HepG2 (cell line): ENCODE measurements around the gene DYSF. TPM values are rescaled to one million over a fixed set of nuclear protein-coding genes. Genes with fewer than 3 reads are reported as not detected.
A peak's percentile ranks its signal among the peaks of the same experiment; 100 is the strongest.

Experiments used
- CC2D1A ChIP-seq: sonication (generic); formaldehyde crosslinking; IDR thresholded peaks from 2 replicates; pipeline ENCODE4 v1.8.1; 2023; ENCODE audit warnings: mild to moderate bottlenecking, missing genetic modification reagents
- CERS6 ChIP-seq: sonication (generic); formaldehyde crosslinking; IDR thresholded peaks from 2 replicates; pipeline ENCODE4 v1.5.0; 2020; ENCODE audit warnings: missing genetic modification reagents
- ELF3 ChIP-seq: IDR thresholded peaks from 2 replicates; pipeline ENCODE4 v1.6.1; 2016; ENCODE audit warnings: missing genetic modification reagents, missing compliant biosample characterization
- EP300 ChIP-seq, 3 experiments: sonication (generic) in 1 of 3; formaldehyde crosslinking in 1 of 3; IDR thresholded peaks; 2 replicates each; pipeline versions ENCODE4 v1.5.1 to v1.6.1; 2011 to 2020; ENCODE audit warnings: low read depth in 2 of 3, low read length in 2 of 3, borderline replicate concordance in 1 of 3, improper control_type of control experiment in 1 of 3, mild to moderate bottlenecking in 1 of 3, missing genetic modification reagents in 1 of 3, moderate library complexity in 1 of 3
- HOXA3 ChIP-seq: sonication (generic); formaldehyde crosslinking; IDR thresholded peaks from 2 replicates; pipeline ENCODE4 v1.5.0; 2020; ENCODE audit warnings: missing genetic modification reagents
- JUND ChIP-seq: sonication (generic); formaldehyde crosslinking; IDR thresholded peaks from 2 replicates; pipeline ENCODE4 v1.8.0; 2022; ENCODE audit warnings: mild to moderate bottlenecking, missing genetic modification reagents
- MYPOP ChIP-seq: sonication (generic); formaldehyde crosslinking; IDR thresholded peaks from 2 replicates; pipeline ENCODE4 v1.8.1; 2023; ENCODE audit warnings: mild to moderate bottlenecking, moderate library complexity, missing genetic modification reagents
- SAP130 ChIP-seq: IDR thresholded peaks from 2 replicates; pipeline ENCODE4 v1.6.1; 2016; ENCODE audit warnings: low read depth
- SOX6 ChIP-seq, 2 experiments: fragments of 450-650 bp in 1 of 2; sonication (generic) in 1 of 2; formaldehyde crosslinking in 1 of 2; IDR thresholded peaks; 2 replicates each; pipeline versions ENCODE4 v1.4.0 to v1.6.1; 2017 to 2020; ENCODE audit warnings: antibody characterized with exemption in 1 of 2, mild to moderate bottlenecking in 1 of 2, missing genetic modification reagents in 1 of 2
- ZBTB39 ChIP-seq: sonication (generic); formaldehyde crosslinking; IDR thresholded peaks from 2 replicates; pipeline ENCODE4 v1.5.0; 2020; ENCODE audit warnings: missing genetic modification reagents
- ZFX ChIP-seq: sonication (generic); formaldehyde crosslinking; IDR thresholded peaks from 2 replicates; pipeline ENCODE4 v1.4.0; 2020; ENCODE audit warnings: mild to moderate bottlenecking, low read depth, missing genetic modification reagents, moderate library complexity
- ZKSCAN1 ChIP-seq: fragments of 150-350 bp; IDR thresholded peaks from 2 replicates; pipeline ENCODE4 v1.6.1; 2014; ENCODE audit warnings: low read length
- ZMAT5 ChIP-seq: sonication (generic); formaldehyde crosslinking; IDR thresholded peaks from 2 replicates; pipeline ENCODE4 v1.5.0; 2020; ENCODE audit warnings: mild to moderate bottlenecking, low read depth, missing genetic modification reagents, borderline replicate concordance
- ZNF121 ChIP-seq: sonication (generic); formaldehyde crosslinking; IDR thresholded peaks from 2 replicates; pipeline ENCODE4 v1.5.0; 2020; ENCODE audit warnings: mild to moderate bottlenecking, missing genetic modification reagents
- ZNF17 ChIP-seq: sonication (generic); formaldehyde crosslinking; IDR thresholded peaks from 2 replicates; pipeline ENCODE4 v1.5.0; 2020; ENCODE audit warnings: mild to moderate bottlenecking, missing genetic modification reagents
- ZNF687 ChIP-seq: sonication (generic); formaldehyde crosslinking; IDR thresholded peaks from 2 replicates; pipeline ENCODE4 v1.5.1; 2020; ENCODE audit warnings: mild to moderate bottlenecking, missing genetic modification reagents, moderate library complexity
- ZNF704 ChIP-seq: sonication (generic); formaldehyde crosslinking; IDR thresholded peaks from 2 replicates; pipeline ENCODE4 v1.8.1; 2023; ENCODE audit warnings: mild to moderate bottlenecking, inconsistent platforms, moderate library complexity, missing genetic modification reagents, borderline replicate concordance
- polyA plus RNA-seq, 8 experiments: library from polyadenylated mRNA; depleted of rRNA in 3 of 8; stranded (reverse) in 7 of 8; unstranded in 1 of 8; fragments of >200 nt; fragmentation: Illumina TruSeq in 4 of 8; extraction: Trizol in 4 of 8; gene quantifications; 2 replicates each; pipeline versions ENCODE4 v1.2.1 to v1.2.3, GENCODE V29; 2011 to 2016; ENCODE audit warnings: low read depth in 4 of 8, missing spikeins in 1 of 8, mixed read lengths in 1 of 8; ENCODE audit not compliant: insufficient read depth in 1 of 8
- total RNA-seq, 5 experiments: library from RNA; depleted of rRNA; stranded (reverse); fragments of >200 nt; fragmentation: Illumina TruSeq; extraction: Trizol; gene quantifications; 2 replicates each; pipeline ENCODE4 v1.2.3, GENCODE V29; 2016; ENCODE audit warnings: low read depth in 1 of 5

The DYSF gene
- total and polyA plus RNA-seq, 2 of the 13 experiments (the other 11 are each of a cell fraction or from before 2014, with no cell fraction given) = 0.15 to 2.4 TPM

- peak; percentile 35 for TF ChIP-seq JUND (CRISPR knock-in tag)
- TF ChIP-seq CERS6 (CRISPR knock-in tag) = no peak
- TF ChIP-seq ZNF704 (CRISPR knock-in tag) = 0 out of 2 replicates have a peak, but pooled peaks have one; percentile 35
- peak; percentile 38 to 72; a peak in 2 of 4 replicates for TF ChIP-seq EP300 (IDR thresholded peaks at IDR 0.05; ENCODE audit: low read depth in 2 of 2, low read length in 2 of 2)
- TF ChIP-seq EP300 (CRISPR knock-in tag; IDR thresholded peaks at IDR 0.05; ENCODE audit: borderline replicate concordance) = no peak; the same call in 1 of the 2 replicates
- no peak for TF ChIP-seq SOX6 (IDR thresholded peaks at IDR 0.05)
- TF ChIP-seq SOX6 (CRISPR knock-in tag; IDR thresholded peaks at IDR 0.05) = peak; percentile 42; the same call in 1 of the 2 replicates
- TF ChIP-seq ZKSCAN1 = no peak
- peak; percentile 30; the same call in 1 of the 2 replicates for TF ChIP-seq SAP130 (CRISPR knock-in tag)
- no peak for TF ChIP-seq MYPOP (CRISPR knock-in tag)
- no peak for TF ChIP-seq ZNF17 (CRISPR knock-in tag)
- TF ChIP-seq ZBTB39 (CRISPR knock-in tag) = 0 out of 2 replicates have a peak, but pooled peaks have one; percentile 73
- 0 out of 2 replicates have a peak, but pooled peaks have one; percentile 43 for TF ChIP-seq CC2D1A (CRISPR knock-in tag)
- peak; percentile 52; the same call in 1 of the 2 replicates for TF ChIP-seq HOXA3 (CRISPR knock-in tag)
- TF ChIP-seq ZFX = peak; percentile 79
- no peak for TF ChIP-seq ZMAT5 (CRISPR knock-in tag)
- 0 out of 2 replicates have a peak, but pooled peaks have one; percentile 19 for TF ChIP-seq ELF3
- TF ChIP-seq ZNF121 (CRISPR knock-in tag) = peak; percentile 50; the same call in 1 of the 2 replicates
- TF ChIP-seq ZNF687 (CRISPR knock-in tag) = peak; percentile 94
Measured at GRCh38 chr2:71555798-71556454, 102.6 kb downstream of the DYSF start (continued).
